Stimulated activated CD8-positive, alpha-beta memory T cell treated with anti-CD3 and anti-CD28 coated beads, Interleukin-7, amount 100 ng/mL, for 48 hours (primary cell): ENCODE results near the gene ISOC2.
A peak's percentile ranks its signal among the peaks of the same experiment; 100 is the strongest.
"Not testable (repeated sequence)": the region's sequence is repeated elsewhere in the genome, so short reads cannot be mapped to it uniquely, and the experiment has no call there.

Experiments
- DNase-seq, 2 donors: peaks; one replicate each; pipeline ENCODE4 v3.0.0-alpha.2; 2020; ENCODE audit warnings: low read depth in 1 of 2; ENCODE audit errors: extremely low read depth in 1 of 2

ISOC2 gene

DNA sequence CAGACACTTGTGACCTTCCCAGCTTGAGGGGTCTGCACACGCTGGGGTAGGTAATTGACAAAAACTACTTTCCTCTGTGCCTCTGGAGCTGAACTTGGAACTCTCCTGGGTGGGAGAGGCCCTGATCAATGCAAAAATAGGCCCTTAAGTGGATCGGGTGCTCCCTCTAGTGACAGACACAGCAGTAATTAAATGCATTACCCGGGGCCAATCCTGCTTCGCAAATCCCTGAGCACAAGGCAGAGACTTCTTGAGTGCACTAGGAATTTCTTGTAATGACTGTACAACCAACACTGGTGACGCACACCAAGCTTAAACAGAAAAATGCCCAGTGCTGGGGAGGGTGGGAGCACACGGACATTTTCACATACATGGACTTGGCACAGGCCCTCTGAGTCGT lies 43.3 kb downstream of the ISOC2 start:
- no peak for DNase-seq

GRCh38 chr19:55410168-55410567 lies 51.3 kb downstream of the ISOC2 start:
- no peak for DNase-seq

GRCh38 chr19:55409179-55409578 lies 52.3 kb downstream of the ISOC2 start:
- DNase-seq, result not testable (repeated sequence)

DNA sequence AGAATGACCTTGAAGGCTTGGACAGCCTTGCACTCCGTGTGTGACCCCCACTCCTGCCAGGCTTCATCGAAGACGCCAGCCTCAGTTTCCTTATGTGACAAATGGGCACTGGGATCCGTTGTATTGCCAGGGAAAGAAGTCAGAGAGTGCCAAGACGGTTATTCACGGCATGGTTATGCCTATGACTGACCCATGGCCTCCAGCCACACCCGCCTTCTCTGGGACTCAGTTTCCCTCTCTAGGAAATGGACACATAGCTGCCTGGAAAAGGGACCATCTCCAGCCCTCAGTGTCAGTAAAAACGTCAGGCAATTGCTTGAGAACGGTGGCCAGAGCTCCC lies 52.9 kb downstream of the ISOC2 start:
- no peak for DNase-seq

- peak; percentile 93 to 95 for DNase-seq
Observed at GRCh38 chr19:55407800-55408532, 53.5 kb downstream of the ISOC2 start.

GRCh38 chr19:55407550-55407799 lies 54.0 kb downstream of the ISOC2 start, which contains the start of gene UBE2S:
Gene UBE2S (minus strand): TSS chr19:55407788. CDS start chr19:55407589, 199 bp downstream.
- not testable (repeated sequence) for DNase-seq

GRCh38 chr19:55406826-55407549 lies 54.5 kb downstream of the ISOC2 start:
- no peak for DNase-seq

GRCh38 chr19:55406091-55406825 lies 55.2 kb downstream of the ISOC2 start:
- no peak for DNase-seq

DNA sequence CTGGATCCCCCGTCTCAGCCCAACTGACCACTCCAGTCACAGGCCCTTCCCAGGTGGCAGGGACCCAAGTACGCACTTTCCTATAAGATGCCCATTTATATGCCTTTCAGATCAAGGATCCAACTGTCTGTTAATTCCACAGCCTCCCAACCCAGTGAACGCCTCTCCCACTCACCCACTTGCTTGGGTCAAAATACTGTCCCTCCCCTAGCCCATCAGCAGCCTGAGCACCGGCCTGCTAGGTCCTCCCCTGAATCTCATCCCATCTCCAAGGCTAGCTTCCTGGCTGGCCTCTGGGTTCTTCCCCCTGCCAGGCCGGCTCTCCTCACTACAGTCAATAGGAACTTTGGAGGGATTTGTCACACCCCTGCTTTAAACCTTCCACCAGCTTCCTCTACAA lies 55.8 kb downstream of the ISOC2 start:
- DNase-seq, result no peak
